AG04449 (cell line): ENCODE data around the gene CSGALNACT2.

ENCODE experiments used
- CTCF ChIA-PET: fragments of 350-600 bp; formaldehyde crosslinking; extraction: SDS; loops from one replicate; lab custom pipeline; 2021; ENCODE audit warnings: antibody characterized with exemption; lab: Yijun Ruan, JAX
- POLR2A ChIA-PET: fragments of 400-600, 350-600 bp; formaldehyde crosslinking; extraction: SDS; loops from one replicate; lab custom pipeline; 2020; ENCODE audit warnings: antibody characterized with exemption, inconsistent platforms; lab: Yijun Ruan, JAX
- DNase-seq: peaks from one replicate; pipeline ENCODE4 v3.0.0-alpha.2; 2010; ENCODE audit warnings: low read depth, low spot score
- H3K4me3 ChIP-seq: 2 replicates; pipeline ENCODE4 v1.5.1; 2011; ENCODE audit warnings: low read depth, mild to moderate bottlenecking, control low read depth, low read length
- TF ChIP-seq, protein P1 (sequence below): IDR thresholded peaks from one replicate; pipeline ENCODE4 v1.5.1; 2011; ENCODE audit warnings: mild to moderate bottlenecking, moderate library complexity, low read length, control low read depth, inconsistent platforms; ENCODE audit not compliant: insufficient read depth; ENCODE audit errors: missing control alignments

CSGALNACT2 gene

DNA sequence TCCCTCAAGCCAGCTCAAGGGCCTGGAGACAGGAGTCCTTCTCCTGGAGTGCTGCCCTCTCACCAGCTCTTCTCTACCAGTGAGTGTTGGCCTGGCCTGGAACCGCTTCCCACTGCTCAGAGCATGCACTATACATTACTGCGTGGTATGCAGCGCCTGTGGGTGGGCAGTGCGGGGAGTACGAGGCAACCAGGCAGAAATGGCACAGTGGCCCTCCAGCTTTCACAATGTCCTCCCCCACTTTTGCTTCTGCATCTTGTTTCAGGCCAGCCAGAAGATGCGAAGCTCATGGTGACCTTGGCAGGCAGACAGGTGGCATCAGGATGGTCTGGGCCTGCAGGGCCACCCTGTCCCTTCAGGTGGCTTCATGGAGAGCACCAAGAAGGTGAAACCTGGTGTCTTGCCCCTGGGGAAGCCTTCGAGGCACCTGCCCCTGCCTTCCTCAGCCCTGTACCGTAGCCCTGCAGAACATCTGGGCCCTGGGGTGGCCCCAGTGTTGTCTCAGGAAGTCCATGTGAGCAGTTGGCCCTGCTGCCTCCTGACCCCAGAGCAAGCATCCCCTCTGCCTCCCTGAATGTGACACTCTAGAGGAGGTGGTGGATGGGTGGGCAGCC lies 92.8 kb downstream of the CSGALNACT2 start:
- H3K4me3 ChIP-seq: no peak overlapping the region
- TF ChIP-seq, protein P1, sequence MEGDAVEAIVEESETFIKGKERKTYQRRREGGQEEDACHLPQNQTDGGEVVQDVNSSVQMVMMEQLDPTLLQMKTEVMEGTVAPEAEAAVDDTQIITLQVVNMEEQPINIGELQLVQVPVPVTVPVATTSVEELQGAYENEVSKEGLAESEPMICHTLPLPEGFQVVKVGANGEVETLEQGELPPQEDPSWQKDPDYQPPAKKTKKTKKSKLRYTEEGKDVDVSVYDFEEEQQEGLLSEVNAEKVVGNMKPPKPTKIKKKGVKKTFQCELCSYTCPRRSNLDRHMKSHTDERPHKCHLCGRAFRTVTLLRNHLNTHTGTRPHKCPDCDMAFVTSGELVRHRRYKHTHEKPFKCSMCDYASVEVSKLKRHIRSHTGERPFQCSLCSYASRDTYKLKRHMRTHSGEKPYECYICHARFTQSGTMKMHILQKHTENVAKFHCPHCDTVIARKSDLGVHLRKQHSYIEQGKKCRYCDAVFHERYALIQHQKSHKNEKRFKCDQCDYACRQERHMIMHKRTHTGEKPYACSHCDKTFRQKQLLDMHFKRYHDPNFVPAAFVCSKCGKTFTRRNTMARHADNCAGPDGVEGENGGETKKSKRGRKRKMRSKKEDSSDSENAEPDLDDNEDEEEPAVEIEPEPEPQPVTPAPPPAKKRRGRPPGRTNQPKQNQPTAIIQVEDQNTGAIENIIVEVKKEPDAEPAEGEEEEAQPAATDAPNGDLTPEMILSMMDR: no peak
- DNase-seq: no peak
- ChIA-PET CTCF (interaction anchor here (0.7 to 1.1 kb wide), 2 partner anchors 27 to 230 kb away, joined by 3 to 4 read pairs; no protein-coding TSS in a partner anchor), POLR2A (no interaction called here)

DNA sequence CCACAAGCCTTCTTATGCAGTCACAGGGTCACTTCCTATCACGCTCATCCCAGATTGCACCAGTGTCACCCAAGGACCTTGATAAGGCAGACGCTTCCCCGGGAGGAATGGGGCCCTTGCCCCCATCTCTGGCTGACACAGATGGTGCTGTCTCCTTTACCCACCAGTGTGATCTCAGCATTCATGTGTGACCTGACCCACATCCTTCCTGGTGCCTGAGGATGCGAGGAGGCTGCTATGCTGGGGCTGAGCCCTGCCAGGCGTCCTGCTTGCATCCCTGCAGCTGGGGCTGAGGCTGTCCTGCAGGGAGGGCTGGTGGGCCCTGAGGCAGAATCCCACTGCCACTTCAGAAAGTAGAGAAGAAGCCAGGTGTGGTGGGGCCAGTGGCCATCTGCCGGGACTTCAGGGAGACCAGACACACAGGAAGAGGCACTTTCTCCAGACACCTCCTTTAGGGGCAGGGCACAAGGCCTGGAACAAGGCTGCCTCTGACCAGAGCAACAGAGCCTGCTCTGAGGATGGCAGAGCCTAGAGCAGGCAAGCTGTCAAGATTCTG lies 93.4 kb downstream of the CSGALNACT2 start:
- H3K4me3 ChIP-seq: no peak overlapping the region
- TF ChIP-seq, protein P1: no peak
- POLR2A ChIA-PET: no interaction called here
- CTCF ChIA-PET: no interaction called here
- no peak for DNase-seq

- ChIA-PET POLR2A (no interaction called here), CTCF (no interaction called here)
- DNase-seq: no peak
- TF ChIP-seq, protein P1: no peak
- no peak overlapping the region for H3K4me3 ChIP-seq
These were observed 95.6 kb downstream of the CSGALNACT2 start for GRCh38 chr10:43233601-43234430.

DNA sequence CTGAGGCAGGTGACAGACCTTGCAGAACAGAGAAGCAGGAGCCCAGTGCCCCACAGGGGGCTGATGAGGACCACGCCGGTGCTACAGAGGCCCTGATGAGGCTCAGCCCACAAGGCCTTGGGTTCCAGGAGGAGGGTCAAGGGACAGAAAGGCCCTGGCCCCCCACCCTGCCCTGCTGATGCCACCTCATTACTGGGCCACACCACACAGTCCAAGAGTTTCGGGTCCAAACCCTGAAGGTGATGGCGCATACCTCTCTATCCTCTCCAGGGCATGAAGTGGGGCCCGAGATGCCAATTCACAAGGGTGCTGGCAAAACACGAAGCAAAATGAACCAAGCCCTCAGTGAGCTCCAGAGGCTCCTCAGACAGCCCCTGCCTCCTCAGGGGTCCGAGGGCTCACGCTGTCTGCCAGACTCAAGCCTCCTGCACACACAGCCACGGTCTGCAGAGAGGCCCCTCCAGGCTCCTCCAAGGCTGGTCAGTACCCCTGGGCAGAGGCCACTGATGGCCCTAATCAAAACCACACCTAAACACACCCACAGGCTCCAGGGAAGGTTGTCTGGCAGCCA lies 96.3 kb downstream of the CSGALNACT2 start:
- CTCF ChIA-PET: no interaction called here
- H3K4me3 ChIP-seq: no peak overlapping the region
- TF ChIP-seq, protein P1: no peak
- POLR2A ChIA-PET: no interaction called here
- no peak for DNase-seq
